Lower lobe of right lung (tissue), 2 donors: Measurements from ENCODE around the gene ZSWIM2. TPM values are rescaled to one million over a fixed set of nuclear protein-coding genes. Genes with fewer than 3 reads are reported as not detected.

ENCODE experiments used
- ATAC-seq, 2 donors: fragments of 200-7000 bp; cut with Tn5 transposase; one replicate each; pipeline ENCODE4 v1.9.1; 2020 to 2022; ENCODE audit warnings: mild to moderate bottlenecking in 2 of 2, moderate library complexity in 2 of 2
- DNase-seq: peaks from one replicate; pipeline ENCODE4 v3.0.0-alpha.2; 2020
- H3K27ac ChIP-seq: fragments of 200-600 bp; one replicate; pipeline ENCODE4 v1.8.0; 2022
- H3K27me3 ChIP-seq: fragments of 200-600 bp; one replicate; pipeline ENCODE4 v1.8.0; 2022; ENCODE audit warnings: low read depth
- H3K36me3 ChIP-seq: fragments of 200-600 bp; one replicate; pipeline ENCODE4 v1.8.0; 2022; ENCODE audit warnings: mild to moderate bottlenecking
- H3K4me1 ChIP-seq: fragments of 200-600 bp; one replicate; pipeline ENCODE4 v1.8.0; 2022
- H3K4me3 ChIP-seq: fragments of 200-600 bp; one replicate; pipeline ENCODE4 v1.8.0; 2022; ENCODE audit warnings: mild to moderate bottlenecking
- H3K9me3 ChIP-seq: fragments of 200-600 bp; one replicate; pipeline ENCODE4 v1.8.0; 2022
- intact Hi-C: fragments of 100-400 bp; cut with DNase I; formaldehyde crosslinking; loops from one replicate; pipeline ENCODE4 v1.11.0; 2022
- total RNA-seq: library from RNA; stranded (reverse); fragmentation: NEBNext Ultra II Directional; extraction: Animal tissue kit (Norgen Biotek cat#: 25700); gene quantifications from one replicate; pipeline ENCODE4 v1.2.1, GENCODE V29; 2021
- TF ChIP-seq, protein P1 (sequence below): fragments of 200-600 bp; IDR thresholded peaks from one replicate; pipeline ENCODE4 v1.8.0; 2022; ENCODE audit warnings: antibody characterized with exemption, mild to moderate bottlenecking
- donor health status: DM: no; HTN: yes; CAD: no; lungs with severe emphysema.

Gene ZSWIM2
- total RNA-seq, 1 donor from 2014 or later, result not detected

GRCh38 chr2:186882511-186883071, 33.6 kb upstream of the ZSWIM2 start:
- Histone ChIP-seq H3K4me1 (no peaks in the 10 kb centered on the region), H3K36me3 (no peaks in the 10 kb centered on the region), H3K9me3 (peaks cover 12% of the 10 kb centered on the region), H3K4me3 (no peak overlapping the region), H3K27me3 (no peaks in the 10 kb centered on the region), H3K27ac (no peak overlapping the region)
- TF ChIP-seq, protein P1, sequence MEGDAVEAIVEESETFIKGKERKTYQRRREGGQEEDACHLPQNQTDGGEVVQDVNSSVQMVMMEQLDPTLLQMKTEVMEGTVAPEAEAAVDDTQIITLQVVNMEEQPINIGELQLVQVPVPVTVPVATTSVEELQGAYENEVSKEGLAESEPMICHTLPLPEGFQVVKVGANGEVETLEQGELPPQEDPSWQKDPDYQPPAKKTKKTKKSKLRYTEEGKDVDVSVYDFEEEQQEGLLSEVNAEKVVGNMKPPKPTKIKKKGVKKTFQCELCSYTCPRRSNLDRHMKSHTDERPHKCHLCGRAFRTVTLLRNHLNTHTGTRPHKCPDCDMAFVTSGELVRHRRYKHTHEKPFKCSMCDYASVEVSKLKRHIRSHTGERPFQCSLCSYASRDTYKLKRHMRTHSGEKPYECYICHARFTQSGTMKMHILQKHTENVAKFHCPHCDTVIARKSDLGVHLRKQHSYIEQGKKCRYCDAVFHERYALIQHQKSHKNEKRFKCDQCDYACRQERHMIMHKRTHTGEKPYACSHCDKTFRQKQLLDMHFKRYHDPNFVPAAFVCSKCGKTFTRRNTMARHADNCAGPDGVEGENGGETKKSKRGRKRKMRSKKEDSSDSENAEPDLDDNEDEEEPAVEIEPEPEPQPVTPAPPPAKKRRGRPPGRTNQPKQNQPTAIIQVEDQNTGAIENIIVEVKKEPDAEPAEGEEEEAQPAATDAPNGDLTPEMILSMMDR, result no peak
- ATAC-seq, result no peak
- intact Hi-C loops, result no loop called here
- DNase-seq, result no peak

- Histone ChIP-seq H3K4me1 (no peaks in the 10 kb centered on the region), H3K27me3 (no peaks in the 10 kb centered on the region), H3K36me3 (no peaks in the 10 kb centered on the region), H3K4me3 (no peak overlapping the region), H3K9me3 (peaks cover 12% of the 10 kb centered on the region), H3K27ac (no peak overlapping the region)
- ATAC-seq (no peak), DNase-seq (no peak)
- TF ChIP-seq, protein P1, result no peak
- intact Hi-C loops, result no loop called here
Measured at GRCh38 chr2:186881660-186882059, 32.7 kb upstream of the ZSWIM2 start.

DNA sequence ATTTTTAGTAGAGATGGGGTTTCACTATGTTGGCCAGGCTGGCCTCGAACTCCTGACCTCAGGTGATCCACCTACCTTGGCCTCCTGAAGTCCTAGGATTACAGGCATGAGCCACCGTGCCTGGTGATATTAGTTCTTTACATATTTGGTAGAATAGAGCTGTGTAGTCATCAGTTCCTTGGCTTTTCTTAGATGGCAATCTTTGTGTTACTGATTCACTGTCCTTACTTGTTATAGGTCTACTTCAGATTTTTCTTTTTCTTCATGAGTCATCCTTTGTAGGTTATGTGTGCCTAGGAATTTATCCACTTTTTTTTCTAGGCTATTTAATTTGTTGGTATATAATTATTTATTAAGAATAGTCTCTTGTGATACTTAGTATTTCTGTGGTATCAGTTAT, 30.3 kb upstream of the ZSWIM2 start:
- DNase-seq, result no peak
- intact Hi-C loops, result no loop called here
- peaks cover 12% of the 10 kb centered on the region for H3K9me3 ChIP-seq

GRCh38 chr2:186874713-186875112, 25.7 kb upstream of the ZSWIM2 start:
- Histone ChIP-seq H3K4me1 (no peaks in the 10 kb centered on the region), H3K27me3 (no peaks in the 10 kb centered on the region), H3K27ac (no peak overlapping the region), H3K4me3 (no peak overlapping the region), H3K36me3 (no peaks in the 10 kb centered on the region), H3K9me3 (no peaks in the 10 kb centered on the region)
- DNase-seq (no peak), ATAC-seq (no peak)
- TF ChIP-seq, protein P1, result no peak
- intact Hi-C loops, result no loop called here

More for the DNA sequence above, 30.3 kb upstream of the ZSWIM2 start:
- Histone ChIP-seq H3K36me3 (no peaks in the 10 kb centered on the region), H3K27me3 (no peaks in the 10 kb centered on the region), H3K27ac (no peak overlapping the region), H3K4me1 (no peaks in the 10 kb centered on the region), H3K4me3 (no peak overlapping the region)
- ATAC-seq, result no peak
- TF ChIP-seq, protein P1, result no peak

DNA sequence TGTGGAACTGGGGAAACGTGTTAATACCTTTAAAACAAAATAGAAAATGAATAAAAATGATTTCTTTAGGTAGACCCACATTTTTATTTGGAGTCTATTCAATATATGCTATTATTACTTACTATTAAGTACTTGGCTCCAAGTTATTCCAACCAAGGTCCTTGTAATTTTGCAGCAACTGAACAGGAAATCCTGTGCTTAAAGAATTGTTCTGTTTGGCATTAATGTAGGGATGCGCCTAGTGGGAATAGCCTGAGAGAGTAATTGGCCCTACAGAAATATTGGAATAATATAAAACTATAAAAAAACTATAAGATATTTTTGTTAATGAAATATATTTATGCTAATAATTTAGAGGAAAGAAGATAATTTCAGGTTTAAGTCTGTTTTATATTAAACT, 22.9 kb upstream of the ZSWIM2 start:
- intact Hi-C loops, result no loop called here

More for the DNA sequence above, 22.9 kb upstream of the ZSWIM2 start:
- TF ChIP-seq, protein P1, result no peak
- no peak overlapping the region for H3K4me3 ChIP-seq
- no peaks in the 10 kb centered on the region for H3K9me3 ChIP-seq
- no peaks in the 10 kb centered on the region for H3K27me3 ChIP-seq
- no peak for ATAC-seq
- no peaks in the 10 kb centered on the region for H3K4me1 ChIP-seq
- H3K36me3 ChIP-seq, result no peaks in the 10 kb centered on the region
- DNase-seq, result no peak
- H3K27ac ChIP-seq, result no peak overlapping the region
